Right hindlimb (tissue), 1 donor: ENCODE measurements around the gene CDK6.

Source experiments
- DNase-seq: peaks from one replicate; pipeline ENCODE4 v3.0.0-alpha.2; 2018

CDK6 gene

GRCh38 chr7:92639966-92640365, 196.4 kb downstream of the CDK6 start:
- DNase-seq = no peak

DNA sequence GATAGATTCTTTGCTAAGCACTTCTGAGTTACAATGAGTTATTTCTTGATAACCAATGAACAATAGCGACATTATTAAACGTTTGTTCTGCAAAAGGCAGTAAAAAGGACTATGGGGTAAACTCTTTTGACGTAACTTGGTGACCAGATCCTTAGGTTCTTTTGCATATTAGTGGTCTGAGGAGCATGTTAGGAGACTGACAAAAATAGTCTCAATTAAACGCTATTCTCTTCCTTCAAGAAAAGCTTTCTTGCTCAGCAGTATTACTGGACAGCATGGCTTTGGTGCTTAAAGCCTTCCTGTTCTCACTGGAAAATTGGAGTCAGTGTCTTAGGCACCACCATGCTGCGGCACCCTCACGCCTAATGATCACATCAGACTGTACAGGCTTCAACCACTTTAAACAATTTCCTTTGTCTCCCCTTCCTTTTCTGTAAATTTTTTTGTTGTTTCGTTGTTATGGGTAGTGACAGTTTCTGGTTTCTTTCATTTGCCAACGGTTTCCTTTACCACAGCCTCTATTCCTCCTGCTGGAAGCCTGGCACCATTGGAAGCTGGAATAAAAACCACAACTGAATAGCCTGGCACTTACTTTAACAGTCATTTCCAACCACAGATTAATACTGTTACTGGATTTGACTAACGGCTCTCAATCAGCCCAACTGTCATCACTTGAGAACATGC, 197.0 kb downstream of the CDK6 start:
- no peak for DNase-seq

DNA sequence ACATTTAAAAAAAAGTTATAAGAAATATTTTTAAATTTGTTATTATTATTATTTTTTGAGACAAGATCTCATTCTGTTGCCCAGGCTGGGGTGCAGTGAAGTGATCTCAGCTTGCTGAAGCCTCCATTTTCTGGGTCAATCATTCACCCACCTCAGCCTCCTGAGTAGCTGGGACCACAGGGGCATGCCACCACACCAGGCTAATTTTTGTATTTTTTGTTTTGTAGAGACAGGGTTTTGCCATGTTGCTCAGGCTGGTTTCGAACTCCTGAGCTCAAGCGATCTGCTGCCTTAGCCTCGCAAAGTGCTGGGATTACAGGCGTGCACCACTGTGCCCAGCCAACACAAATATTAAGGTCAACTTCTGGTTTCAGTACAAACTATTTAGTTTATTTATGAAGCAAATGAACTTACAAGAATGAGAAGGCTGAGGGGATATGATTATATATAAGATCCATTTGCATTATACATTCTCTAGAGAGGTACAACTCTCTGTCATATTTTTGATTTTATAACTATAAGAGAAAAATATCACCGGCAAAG, 200.3 kb downstream of the CDK6 start:
- DNase-seq = no peak

GRCh38 chr7:92635538-92635937, 200.8 kb downstream of the CDK6 start:
- DNase-seq = no peak

GRCh38 chr7:92634924-92635519, 201.4 kb downstream of the CDK6 start:
- DNase-seq = no peak

- no peak for DNase-seq
Measured at GRCh38 chr7:92634205-92634604, 202.2 kb downstream of the CDK6 start.

- DNase-seq = peak; percentile 59
Measured at GRCh38 chr7:92633211-92633906, 203.0 kb downstream of the CDK6 start.

GRCh38 chr7:92632791-92633190, 203.6 kb downstream of the CDK6 start:
- no peak for DNase-seq

- DNase-seq = no peak
Measured at GRCh38 chr7:92631850-92632487, 204.4 kb downstream of the CDK6 start.

DNA sequence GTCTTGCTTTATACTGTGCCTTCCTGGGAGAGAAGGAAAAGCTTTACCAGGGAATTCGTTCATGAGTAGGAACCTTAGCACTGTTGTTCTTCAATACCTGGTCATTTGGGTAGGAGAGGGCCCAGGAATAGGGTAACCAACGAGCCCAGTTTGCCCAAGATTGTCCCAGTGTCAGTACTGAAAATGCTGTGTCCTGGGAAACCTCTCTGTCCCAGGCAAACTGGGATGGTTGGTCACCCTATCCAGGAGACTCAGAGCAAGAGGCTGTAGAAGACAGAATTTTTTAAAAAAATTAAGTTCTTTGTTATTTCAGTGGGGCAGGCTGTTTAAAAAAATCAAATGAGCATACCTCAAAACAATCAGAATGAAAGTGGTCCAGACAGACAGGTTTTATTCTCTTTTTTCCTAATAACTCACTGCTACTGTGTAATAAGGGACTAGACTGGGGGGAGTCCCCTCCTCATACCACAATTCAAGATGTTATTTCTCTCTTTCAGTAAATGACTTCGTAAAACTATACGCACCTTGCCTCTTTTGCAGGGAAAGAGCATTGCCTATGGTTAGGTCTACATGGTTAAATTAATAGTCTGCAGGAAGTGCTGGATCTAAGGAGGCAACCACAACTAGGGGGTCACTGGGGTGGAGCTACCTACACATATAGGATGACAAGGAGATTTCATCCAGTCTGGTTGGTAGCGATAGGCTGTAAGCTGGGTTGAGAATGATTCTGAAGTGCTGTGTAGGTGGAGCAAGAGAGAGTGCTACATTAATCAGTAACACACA, 205.1 kb downstream of the CDK6 start:
- no peak for DNase-seq

DNA sequence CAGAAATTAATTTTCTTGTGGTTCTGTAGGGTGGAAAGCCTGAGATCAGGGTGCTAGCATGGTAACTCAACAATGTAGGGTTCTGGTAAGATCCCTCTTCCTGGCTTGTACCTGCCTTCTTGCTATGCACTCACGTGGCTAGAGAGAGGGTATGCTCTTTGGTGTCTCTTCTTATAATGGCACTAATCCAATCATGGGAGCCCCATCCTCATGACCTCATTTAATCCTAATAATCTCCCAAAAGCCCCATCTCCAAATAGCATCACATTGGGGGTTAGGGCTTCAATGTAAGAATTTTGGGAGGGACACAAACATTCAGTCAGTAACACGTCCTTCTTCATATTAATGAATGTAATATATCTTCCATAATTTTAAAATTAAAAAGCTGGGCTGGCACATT, 206.6 kb downstream of the CDK6 start:
- no peak for DNase-seq

GRCh38 chr7:92627956-92628355, 208.4 kb downstream of the CDK6 start:
- no peak for DNase-seq

DNA sequence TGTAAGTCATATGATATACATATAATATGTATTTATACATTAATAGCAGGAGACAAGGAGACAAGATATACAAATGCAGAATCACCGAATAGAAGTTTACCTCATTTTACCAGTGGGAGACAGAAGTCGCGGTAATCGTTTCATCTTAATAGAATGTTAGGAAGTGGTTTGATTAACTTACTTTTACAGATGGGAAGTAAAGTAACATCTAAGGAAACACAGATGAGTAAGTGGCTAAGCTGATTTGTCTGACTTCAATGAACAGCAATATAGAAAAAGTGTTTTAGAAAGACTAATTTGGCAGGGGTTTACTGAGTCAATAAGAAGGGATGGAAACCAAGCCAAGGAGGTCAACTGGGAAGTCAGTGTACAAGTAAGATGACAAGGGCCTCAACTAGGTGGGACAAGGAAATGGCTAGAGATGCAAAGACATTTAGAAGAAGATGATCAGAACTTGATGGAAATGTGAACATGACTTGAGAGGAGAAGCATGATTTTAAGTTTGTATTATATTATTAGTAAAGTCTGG, 210.0 kb downstream of the CDK6 start:
- DNase-seq = no peak

- DNase-seq = no peak
Measured at GRCh38 chr7:92625617-92626016, 210.8 kb downstream of the CDK6 start.

DNA sequence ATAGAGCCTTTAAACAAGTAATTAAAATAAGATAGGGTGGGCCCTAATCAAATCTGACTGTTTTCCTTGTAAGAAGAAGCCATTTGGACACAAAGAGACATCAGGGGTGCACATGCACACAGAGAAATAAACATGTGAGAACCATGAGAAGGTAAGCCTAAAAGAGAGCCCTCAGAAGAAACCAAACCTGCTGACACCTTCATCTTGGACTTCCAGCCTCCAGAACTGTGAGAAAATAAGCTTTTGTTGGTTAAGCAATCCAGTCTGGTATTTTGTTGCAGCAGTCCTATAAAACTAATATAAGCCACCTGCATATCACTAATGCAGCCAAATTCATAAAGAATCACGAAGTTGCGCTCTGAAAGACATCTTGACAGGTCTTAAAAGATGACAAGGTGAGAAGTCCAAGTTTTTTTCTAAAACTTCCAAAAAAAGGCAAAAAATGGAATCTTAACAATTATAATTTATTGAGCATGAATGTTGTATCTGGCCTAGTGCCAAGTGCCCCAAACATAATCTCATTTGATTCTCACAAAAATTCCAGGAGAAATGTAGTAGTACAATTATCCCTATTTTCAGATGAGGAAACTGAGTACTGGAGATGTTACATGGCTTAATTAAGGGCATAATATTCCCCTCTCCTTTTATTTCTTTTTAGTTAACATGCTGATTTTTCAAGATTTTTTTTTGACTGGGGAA, 211.9 kb downstream of the CDK6 start:
- no peak for DNase-seq

- no peak for DNase-seq
Measured at GRCh38 chr7:92623544-92623943, 212.8 kb downstream of the CDK6 start.

DNA sequence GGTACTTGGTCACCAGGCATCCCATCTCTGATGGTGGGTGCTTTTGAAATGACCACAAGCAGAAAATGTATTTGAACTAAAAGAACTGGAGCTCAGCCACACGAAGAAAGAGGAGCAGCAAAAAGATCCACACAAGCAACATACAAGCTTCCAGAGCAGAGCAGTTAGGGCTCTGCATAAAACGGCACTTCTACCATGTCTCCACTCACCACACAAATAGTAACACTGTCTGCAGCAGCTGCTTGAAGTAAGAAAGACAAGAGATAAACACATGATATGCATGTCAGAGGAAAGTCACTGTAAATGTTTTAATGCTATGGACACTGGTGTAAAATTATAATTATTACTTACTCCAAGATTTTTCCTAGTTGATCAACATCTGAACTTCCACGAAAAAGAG, 213.7 kb downstream of the CDK6 start:
- DNase-seq = no peak

DNA sequence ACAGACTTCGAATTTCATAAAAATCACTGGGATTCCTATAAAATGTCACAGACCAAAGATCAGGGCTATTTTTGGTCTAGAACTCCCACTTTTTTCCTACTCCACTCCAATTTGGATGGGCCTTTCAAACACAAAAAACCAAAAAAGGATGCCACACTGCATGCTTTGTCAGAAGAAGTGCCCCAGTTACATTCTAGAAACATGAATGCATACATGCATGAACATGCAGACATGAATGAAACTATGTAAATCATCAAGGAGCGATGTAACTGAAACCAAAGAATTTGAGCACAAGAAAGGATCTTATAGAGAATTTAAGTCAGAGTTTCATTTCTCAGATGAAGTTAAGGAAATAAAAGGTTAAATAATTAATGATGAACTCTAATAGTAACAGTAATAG, 214.3 kb downstream of the CDK6 start:
- DNase-seq = no peak

DNA sequence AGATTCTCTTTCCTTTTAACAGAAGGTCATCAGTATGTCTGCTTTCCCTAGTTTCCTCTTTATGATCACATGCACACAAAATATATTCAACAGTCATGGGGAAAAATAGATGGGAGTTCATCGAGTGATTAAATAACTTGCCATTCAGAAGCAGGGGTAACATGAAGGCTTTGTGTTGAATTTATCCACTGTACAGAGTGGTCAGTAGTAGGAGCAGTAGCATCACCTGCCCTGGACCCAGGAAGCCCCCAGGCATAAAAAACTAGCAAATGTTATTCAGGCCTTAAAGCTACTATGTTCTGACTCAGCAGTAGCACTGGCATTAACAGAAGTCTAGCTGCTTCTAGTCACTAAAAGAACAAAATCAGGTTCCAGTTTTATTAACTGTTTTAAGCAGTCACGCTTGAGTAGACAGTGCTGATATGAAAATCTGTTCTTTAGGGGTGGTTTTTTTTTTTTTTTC, 214.8 kb downstream of the CDK6 start:
- no peak for DNase-seq

GRCh38 chr7:92621026-92621540, 215.3 kb downstream of the CDK6 start:
- DNase-seq = peak; percentile 84

- no peak for DNase-seq
Measured at GRCh38 chr7:92615861-92616260, 220.5 kb downstream of the CDK6 start.
